ENCODE data around the gene PRDM10. TPM values are rescaled to one million over a fixed set of nuclear protein-coding genes. Genes with fewer than 3 reads are reported as not detected.
A peak's percentile ranks its signal among the peaks of the same experiment; 100 is the strongest.
"Not testable (repeated sequence)": the region's sequence is repeated elsewhere in the genome, so short reads cannot be mapped to it uniquely, and the experiment has no call there.

The PRDM10 gene
- total RNA-seq, 2 experiments from 2014 or later: 14.3 to 15.9 TPM

GRCh38 chr11:129881570-129882170 lies 121.0 kb downstream of the PRDM10 start:
- Mint-ChIP-seq H3K27me3 (ENCODE audit: low read depth) (no peaks in the 10 kb centered on the region), H3K4me3 (no peak overlapping the region), H3K27ac (no peak overlapping the region), H3K36me3 (ENCODE audit: low read depth) (peaks cover 70% of the 10 kb centered on the region), H3K9me3 (ENCODE audit: insufficient read depth) (no peaks in the 10 kb centered on the region), H3K4me1 (ENCODE audit: low read depth) (no peaks in the 10 kb centered on the region)
- POLR2A ChIA-PET: no interaction called here
- CTCF ChIA-PET: interaction anchor here (0.7 to 4.0 kb wide), 16 partner anchors 9 to 454 kb away, joined by 3 to 36 read pairs (median 3); partner anchors contain the start of gene NFRKB
- DNase-seq: peak; percentile 60
- peak; percentile 69 for ATAC-seq

DNA sequence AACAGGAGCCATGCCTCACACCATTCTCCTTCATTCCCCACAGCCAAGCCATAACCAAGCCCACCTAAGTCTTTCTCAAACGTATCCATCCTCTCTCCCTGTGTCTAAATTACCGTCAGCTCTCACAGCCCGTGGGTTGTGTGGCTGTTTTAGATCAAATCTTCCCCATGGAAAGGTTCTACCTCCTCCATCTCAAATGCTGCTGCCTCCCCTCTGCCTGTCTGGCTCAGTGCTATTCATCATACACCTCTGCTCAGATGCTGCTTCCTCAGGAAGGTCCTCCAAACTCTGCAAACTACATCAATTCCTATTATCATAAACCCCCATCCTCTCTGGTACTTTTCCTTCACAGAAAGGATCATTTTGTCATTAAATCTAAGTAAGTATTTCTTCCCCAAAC lies 122.3 kb downstream of the PRDM10 start:
- ATAC-seq (no peak), DNase-seq (no peak)
- H3K27me3 Mint-ChIP-seq (ENCODE audit: low read depth): no peaks in the 10 kb centered on the region
- peaks cover 68% of the 10 kb centered on the region for H3K36me3 Mint-ChIP-seq (ENCODE audit: low read depth)
- H3K4me1 Mint-ChIP-seq (ENCODE audit: low read depth): no peaks in the 10 kb centered on the region
- ChIA-PET POLR2A (no interaction called here), CTCF (interaction anchor here (1.6 kb wide), 1 partner anchor 256 kb away, joined by 3 read pairs; no protein-coding TSS in a partner anchor)
- no peak overlapping the region for H3K27ac Mint-ChIP-seq
- no peak overlapping the region for H3K4me3 Mint-ChIP-seq
- H3K9me3 Mint-ChIP-seq (ENCODE audit: insufficient read depth): no peaks in the 10 kb centered on the region

DNA sequence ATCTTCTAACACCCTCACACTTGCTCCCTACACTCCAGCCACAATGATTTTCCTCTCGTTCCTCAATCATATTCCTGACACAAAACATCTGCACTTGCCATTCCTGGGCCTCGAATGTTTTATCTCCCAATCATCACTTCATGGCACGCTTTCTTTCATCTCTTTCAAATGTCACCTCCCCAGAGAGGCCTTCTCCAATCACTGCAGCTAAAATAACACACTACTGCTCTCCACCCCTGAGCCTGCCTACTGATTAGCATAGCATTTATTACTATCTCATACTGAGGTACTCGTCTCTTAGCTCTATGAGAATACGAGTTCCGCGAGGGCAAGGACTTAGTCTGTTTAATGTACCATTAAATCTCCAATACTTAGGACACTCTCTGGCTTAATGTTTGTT lies 130.7 kb downstream of the PRDM10 start:
- peaks cover under 1% of the 10 kb centered on the region for H3K4me1 Mint-ChIP-seq (ENCODE audit: low read depth)
- no peaks in the 10 kb centered on the region for H3K27me3 Mint-ChIP-seq (ENCODE audit: low read depth)
- peaks cover 70% of the 10 kb centered on the region for H3K36me3 Mint-ChIP-seq (ENCODE audit: low read depth)
- DNase-seq (no peak), ATAC-seq (no peak)
- no peak overlapping the region for H3K4me3 Mint-ChIP-seq
- H3K9me3 Mint-ChIP-seq (ENCODE audit: insufficient read depth): no peaks in the 10 kb centered on the region
- ChIA-PET CTCF (interaction anchor here (1.8 kb wide), 1 partner anchor 10 kb away, joined by 5 read pairs; no protein-coding TSS in a partner anchor), POLR2A (no interaction called here)
- no peak overlapping the region for H3K27ac Mint-ChIP-seq

GRCh38 chr11:129868626-129869025 lies 134.0 kb downstream of the PRDM10 start:
- CTCF ChIA-PET; H3K4me3 Mint-ChIP-seq; DNase-seq; ATAC-seq; H3K27me3 Mint-ChIP-seq (ENCODE audit: low read depth); POLR2A ChIA-PET; H3K9me3 Mint-ChIP-seq (ENCODE audit: insufficient read depth); H3K27ac Mint-ChIP-seq: not testable (repeated sequence)
- H3K4me1 Mint-ChIP-seq (ENCODE audit: low read depth): peaks cover 12% of the 10 kb centered on the region
- peaks cover 73% of the 10 kb centered on the region for H3K36me3 Mint-ChIP-seq (ENCODE audit: low read depth)

DNA sequence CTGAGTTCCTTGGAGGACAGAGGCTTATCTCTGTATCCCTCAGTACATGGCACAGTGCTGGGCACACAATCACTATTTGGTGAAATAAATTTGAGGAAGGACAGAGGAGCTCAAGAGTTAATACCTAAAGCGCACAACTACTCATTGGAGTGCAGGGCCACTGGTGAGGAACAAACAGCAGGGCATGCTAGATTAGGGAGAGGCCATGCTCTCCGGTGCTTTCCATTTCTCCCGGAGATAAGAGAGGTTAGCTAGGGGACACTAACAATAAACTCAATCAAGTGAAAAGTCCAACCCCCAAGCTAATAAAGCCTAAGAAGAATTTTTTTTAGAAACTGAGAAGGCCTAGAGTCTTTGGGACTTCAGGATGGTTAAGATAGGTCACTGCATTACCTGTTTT lies 136.3 kb downstream of the PRDM10 start:
- H3K36me3 Mint-ChIP-seq (ENCODE audit: low read depth): peaks cover 75% of the 10 kb centered on the region
- CTCF ChIA-PET: no interaction called here
- H3K4me1 Mint-ChIP-seq (ENCODE audit: low read depth): peaks cover 22% of the 10 kb centered on the region
- H3K9me3 Mint-ChIP-seq (ENCODE audit: insufficient read depth): no peaks in the 10 kb centered on the region
- DNase-seq (no peak), ATAC-seq (no peak)
- no peak overlapping the region for H3K4me3 Mint-ChIP-seq
- POLR2A ChIA-PET: interaction anchor here (1.5 kb wide), 1 partner anchor 13 kb away, joined by 4 read pairs; no protein-coding TSS in a partner anchor
- H3K27me3 Mint-ChIP-seq (ENCODE audit: low read depth): no peaks in the 10 kb centered on the region
- peak overlapping the region; percentile 8 for H3K27ac Mint-ChIP-seq

DNA sequence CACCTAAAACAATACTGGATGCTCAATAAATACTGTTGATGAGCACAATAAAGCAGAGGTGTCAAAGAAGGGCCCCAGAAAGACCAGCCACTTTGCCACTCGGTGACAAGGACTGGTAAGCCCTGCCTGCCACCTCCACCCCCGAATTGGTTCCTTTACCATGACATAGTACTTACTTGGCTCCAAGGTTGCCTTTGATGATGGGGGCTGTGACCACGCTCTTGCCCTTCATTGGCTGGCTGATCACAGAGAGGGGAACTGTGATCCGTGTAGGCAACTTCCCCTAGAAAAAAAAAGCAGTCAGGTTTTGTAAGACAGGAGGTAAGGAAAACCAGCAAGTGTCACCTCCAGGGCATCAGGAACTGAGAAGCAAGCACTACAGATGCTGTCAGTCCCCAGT lies 136.9 kb downstream of the PRDM10 start:
- peaks cover 29% of the 10 kb centered on the region for H3K4me1 Mint-ChIP-seq (ENCODE audit: low read depth)
- no peak overlapping the region for H3K4me3 Mint-ChIP-seq
- peaks cover 74% of the 10 kb centered on the region for H3K36me3 Mint-ChIP-seq (ENCODE audit: low read depth)
- H3K27me3 Mint-ChIP-seq (ENCODE audit: low read depth): no peaks in the 10 kb centered on the region
- ATAC-seq (peak; percentile 63), DNase-seq (no peak)
- H3K9me3 Mint-ChIP-seq (ENCODE audit: insufficient read depth): no peaks in the 10 kb centered on the region
- POLR2A ChIA-PET: interaction anchor here (1.5 kb wide), 1 partner anchor 12 kb away, joined by 4 read pairs; no protein-coding TSS in a partner anchor
- CTCF ChIA-PET: interaction anchor here (0.6 kb wide), 1 partner anchor 32 kb away, joined by 3 read pairs; no protein-coding TSS in a partner anchor
- peak overlapping the region; percentile 8 for H3K27ac Mint-ChIP-seq

- no peaks in the 10 kb centered on the region for H3K27me3 Mint-ChIP-seq (ENCODE audit: low read depth)
- peaks cover 70% of the 10 kb centered on the region for H3K36me3 Mint-ChIP-seq (ENCODE audit: low read depth)
- ChIA-PET POLR2A (no interaction called here), CTCF (no interaction called here)
- H3K4me1 Mint-ChIP-seq (ENCODE audit: low read depth): peaks cover 32% of the 10 kb centered on the region
- DNase-seq (no peak), ATAC-seq (no peak)
- H3K9me3 Mint-ChIP-seq (ENCODE audit: insufficient read depth): no peaks in the 10 kb centered on the region
- no peak overlapping the region for H3K27ac Mint-ChIP-seq
- no peak overlapping the region for H3K4me3 Mint-ChIP-seq
Measured at GRCh38 chr11:129864811-129865210, 137.8 kb downstream of the PRDM10 start.

- no peaks in the 10 kb centered on the region for H3K27me3 Mint-ChIP-seq (ENCODE audit: low read depth)
- peak overlapping the region; percentile 73 for H3K27ac Mint-ChIP-seq
- ATAC-seq (no peak), DNase-seq (no peak)
- H3K36me3 Mint-ChIP-seq (ENCODE audit: low read depth): peaks cover 62% of the 10 kb centered on the region
- POLR2A ChIA-PET: interaction anchor here (0.6 to 0.7 kb wide), 2 partner anchors 16 to 26 kb away, joined by 3 read pairs; no protein-coding TSS in a partner anchor
- no peak overlapping the region for H3K4me3 Mint-ChIP-seq
- H3K4me1 Mint-ChIP-seq (ENCODE audit: low read depth): peaks cover 41% of the 10 kb centered on the region
- H3K9me3 Mint-ChIP-seq (ENCODE audit: insufficient read depth): no peaks in the 10 kb centered on the region
- CTCF ChIA-PET: interaction anchor here (0.6 to 0.8 kb wide), 2 partner anchors 9 to 20 kb away, joined by 3 to 4 read pairs; no protein-coding TSS in a partner anchor
Measured at GRCh38 chr11:129861702-129862522, 140.7 kb downstream of the PRDM10 start.

DNA sequence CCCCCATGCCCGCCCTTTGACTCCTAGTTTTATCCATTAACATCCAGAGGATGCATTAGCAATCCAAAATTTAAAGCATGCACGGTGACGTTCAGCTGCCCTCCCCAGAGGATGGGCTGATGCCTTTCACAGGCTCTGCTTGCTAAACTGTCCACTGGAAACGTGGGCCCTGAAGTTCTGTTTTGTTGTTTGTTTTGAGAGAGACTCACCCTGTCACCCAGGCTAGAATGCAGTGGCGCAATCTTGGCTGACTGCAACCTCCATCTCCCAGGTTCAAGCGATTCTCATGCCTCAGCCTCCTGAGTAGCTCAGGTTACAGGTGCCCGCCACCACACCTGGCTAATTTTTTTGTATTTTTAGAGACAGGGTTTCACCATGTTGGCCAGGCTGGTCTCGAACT lies 146.6 kb downstream of the PRDM10 start:
- Mint-ChIP-seq H3K27me3 (ENCODE audit: low read depth) (peaks cover 2% of the 10 kb centered on the region), H3K4me3 (no peak overlapping the region), H3K9me3 (ENCODE audit: insufficient read depth) (no peaks in the 10 kb centered on the region), H3K4me1 (ENCODE audit: low read depth) (peaks cover 42% of the 10 kb centered on the region), H3K36me3 (ENCODE audit: low read depth) (peaks cover 12% of the 10 kb centered on the region), H3K27ac (no peak overlapping the region)
- CTCF ChIA-PET: no interaction called here
- ATAC-seq (no peak), DNase-seq (no peak)
- POLR2A ChIA-PET: no interaction called here

DNA sequence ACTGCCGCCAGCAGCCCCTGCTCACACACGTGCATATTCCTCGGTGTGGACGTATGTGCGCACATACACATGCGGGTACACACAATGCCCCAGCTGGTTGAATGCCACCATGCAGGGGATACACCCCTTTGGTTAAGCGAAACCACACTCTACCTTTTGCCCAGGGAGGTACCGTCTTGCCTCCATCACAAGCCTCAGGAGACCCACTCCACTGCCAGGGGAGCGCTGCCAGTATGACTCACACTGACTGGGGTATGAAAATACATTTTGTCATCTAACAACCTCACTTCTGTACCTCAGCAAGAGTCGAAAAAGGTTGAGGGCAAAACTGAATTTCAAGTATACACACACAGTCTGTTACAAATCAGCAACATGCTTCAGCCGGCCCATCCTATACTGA lies 147.5 kb downstream of the PRDM10 start:
- Mint-ChIP-seq H3K9me3 (ENCODE audit: insufficient read depth) (no peaks in the 10 kb centered on the region), H3K27me3 (ENCODE audit: low read depth) (peaks cover 2% of the 10 kb centered on the region), H3K27ac (no peak overlapping the region), H3K4me3 (no peak overlapping the region), H3K36me3 (ENCODE audit: low read depth) (peaks cover 10% of the 10 kb centered on the region), H3K4me1 (ENCODE audit: low read depth) (peaks cover 37% of the 10 kb centered on the region)
- CTCF ChIA-PET: interaction anchor here (0.7 kb wide), 1 partner anchor 31 kb away, joined by 3 read pairs; no protein-coding TSS in a partner anchor
- DNase-seq (no peak), ATAC-seq (no peak)
- POLR2A ChIA-PET: interaction anchor here (0.5 kb wide), 1 partner anchor 1564 kb away, joined by 5 read pairs; no protein-coding TSS in a partner anchor

DNA sequence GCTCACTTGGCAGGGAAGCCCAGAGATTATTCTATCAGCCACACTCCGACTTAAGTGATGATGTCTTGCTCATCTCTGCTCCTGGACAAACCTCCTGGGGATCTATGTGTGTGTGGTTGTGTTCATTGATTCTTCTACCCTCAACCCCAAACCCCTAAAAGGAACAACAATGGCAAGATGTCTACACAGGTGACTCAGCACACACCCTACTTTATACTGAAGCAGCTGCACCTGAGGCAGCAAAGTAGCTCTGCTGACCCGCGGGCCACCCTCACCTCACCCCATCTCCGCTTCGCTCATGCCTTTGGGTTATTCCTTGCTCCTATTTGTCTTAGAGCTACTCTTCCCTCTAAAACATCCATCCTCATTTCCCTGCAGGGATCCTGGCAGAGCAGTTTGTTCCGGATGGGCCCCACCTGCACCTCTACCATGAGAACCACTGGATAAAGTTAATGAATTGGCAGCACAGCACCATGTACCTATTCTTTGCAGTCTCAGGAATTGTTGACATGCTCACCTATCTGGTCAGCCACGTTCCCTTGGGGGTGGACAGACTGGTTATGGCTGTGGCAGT lies 148.3 kb downstream of the PRDM10 start:
- peak; percentile 26 for ATAC-seq
- Mint-ChIP-seq H3K4me3 (peak overlapping the region; percentile 55), H3K4me1 (ENCODE audit: low read depth) (peaks cover 33% of the 10 kb centered on the region)

More for the DNA sequence above, 148.3 kb downstream of the PRDM10 start:
- DNase-seq: no peak
- H3K36me3 Mint-ChIP-seq (ENCODE audit: low read depth): peaks cover 5% of the 10 kb centered on the region
- ChIA-PET CTCF (interaction anchor here (0.7 to 1.7 kb wide), 3 partner anchors 27 to 51 kb away, joined by 3 to 5 read pairs (median 4); no protein-coding TSS in a partner anchor), POLR2A (interaction anchor here (1.0 to 1.8 kb wide), 3 partner anchors 12 to 147 kb away, joined by 4 to 7 read pairs (median 4); no protein-coding TSS in a partner anchor)
- H3K9me3 Mint-ChIP-seq (ENCODE audit: insufficient read depth): no peaks in the 10 kb centered on the region
- H3K27me3 Mint-ChIP-seq (ENCODE audit: low read depth): peaks cover 2% of the 10 kb centered on the region
- peak overlapping the region; percentile 95 for H3K27ac Mint-ChIP-seq
